Transverse colon (tissue), 4 donors: ENCODE results near the gene KHDC3L. TPM values are rescaled to one million over a fixed set of nuclear protein-coding genes. Genes with fewer than 3 reads are reported as not detected.

Experiments used
- DNase-seq: peaks from one replicate; pipeline ENCODE4 v3.0.0-alpha.2; 2019
- H3K27ac ChIP-seq, 4 donors: fragments of 200-600 bp; sonication (generic); 2 replicates each; pipeline ENCODE4 v1.5.1; 2016 to 2018; ENCODE audit warnings: inconsistent platforms in 4 of 4
- H3K27me3 ChIP-seq: fragments of 200-600 bp; sonication (generic); 2 replicates; pipeline ENCODE4 v1.5.1; 2017; ENCODE audit warnings: inconsistent platforms
- H3K36me3 ChIP-seq, 4 donors: fragments of 200-600 bp; sonication (generic); 2 replicates each; pipeline ENCODE4 v1.5.1; 2017 to 2019; ENCODE audit warnings: inconsistent platforms in 4 of 4
- H3K4me1 ChIP-seq, 4 donors: fragments of 200-600 bp; sonication (generic); 2 replicates each; pipeline ENCODE4 v1.5.1; 2017 to 2020; ENCODE audit warnings: inconsistent platforms in 4 of 4
- H3K4me3 ChIP-seq, 4 donors: fragments of 200-600 bp; sonication (generic); 1 replicate in 1 of 4; 2 replicates in 3 of 4; pipeline versions ENCODE4 v1.5.1 to v1.6.1; 2017 to 2019; ENCODE audit warnings: inconsistent platforms in 4 of 4
- H3K9me3 ChIP-seq, 2 donors: fragments of 200-600 bp; sonication (generic); 2 replicates each; pipeline ENCODE4 v1.5.1; 2017 to 2019; ENCODE audit warnings: inconsistent platforms in 2 of 2
- CTCF ChIP-seq, 5 experiments: fragments of 200-600 bp in 3 of 5; fragments of 450-650 bp in 2 of 5; sonication (generic) in 3 of 5; IDR thresholded peaks; 1 replicate in 2 of 5; 2 replicates in 3 of 5; pipeline ENCODE4 v1.5.1; 2016 to 2017; ENCODE audit warnings: antibody characterized with exemption in 5 of 5, inconsistent platforms in 3 of 5, mild to moderate bottlenecking in 2 of 5, moderate library complexity in 1 of 5
- EP300 ChIP-seq: sonication (generic); formaldehyde crosslinking; IDR thresholded peaks from one replicate; pipeline ENCODE4 v1.6.1; 2017; ENCODE audit warnings: antibody characterized with exemption, low read depth
- POLR2A ChIP-seq: fragments of 450-650 bp; IDR thresholded peaks from one replicate; pipeline ENCODE4 v1.6.1; 2016; ENCODE audit warnings: antibody characterized with exemption, mild to moderate bottlenecking, moderate library complexity
- POLR2AphosphoS5 ChIP-seq, 3 donors: sonication (generic); formaldehyde crosslinking; IDR thresholded peaks; one replicate each; pipeline ENCODE4 v1.6.1; 2016; ENCODE audit warnings: antibody characterized with exemption in 3 of 3
- WGBS, 2 donors: methylation state at CpG; one replicate each; pipeline ENCODE4 v1.1.5; 2018; ENCODE audit warnings: low coverage in 1 of 2; 5-methylcytosine and 5-hydroxymethylcytosine counted together
- in situ Hi-C, 4 donors: fragments of 200-750 bp; cut with MboI; loops; one replicate each; pipeline versions ENCODE4 v1.15.0 to v1.15.1; 2017; ENCODE audit warnings: low sequenced_read_pairs in 3 of 4, low pct_ligation_motif_present in 1 of 4, low pct_unique_long_range_greater_than_20kb in 1 of 4
- intact Hi-C: fragments of 100-400 bp; cut with DNase I; formaldehyde crosslinking; loops from one replicate; pipeline ENCODE4 v1.15.1; 2023; ENCODE audit warnings: low total_unique reads
- small RNA-seq, 4 donors: library from RNA; depleted of rRNA; stranded (forward); fragments of <200 nt; gene quantifications; one replicate each; pipeline ENCODE3, GENCODE V24; 2016
- total RNA-seq, 4 donors: library from RNA; depleted of rRNA; stranded (reverse); fragments of >200 nt; gene quantifications; one replicate each; pipeline ENCODE4 v1.1.0, GENCODE V29; 2016

KHDC3L gene
- total RNA-seq, 4 donors from 2014 or later, result not detected

GRCh38 chr6:73409395-73409794 lies 46.9 kb downstream of the KHDC3L start:
- Histone ChIP-seq H3K27ac (no peak overlapping the region), H3K4me1 (no peaks in the 10 kb centered on the region), H3K4me3 (no peak overlapping the region), H3K9me3 (no peaks in the 10 kb centered on the region), H3K36me3 (no peaks in the 10 kb centered on the region), H3K27me3 (no peaks in the 10 kb centered on the region)
- in situ Hi-C loops (no loop called here), intact Hi-C loops (no loop called here)
- no peak for DNase-seq
- WGBS, 2 donors, result 71 to 100% methylated on average over 1 of the region's 1 CpG
- TF ChIP-seq POLR2A (no peak), EP300 (no peak), POLR2AphosphoS5 (IDR thresholded peaks at IDR 0.05) (no peak), CTCF (IDR thresholded peaks at IDR 0.05) (no peak)

- no peak for TF ChIP-seq POLR2AphosphoS5 (IDR thresholded peaks at IDR 0.05)
- no peak for TF ChIP-seq CTCF (IDR thresholded peaks at IDR 0.05)
- TF ChIP-seq POLR2A, result no peak
- no peak for TF ChIP-seq EP300
- no peak for DNase-seq
- Histone ChIP-seq H3K27ac (no peak overlapping the region), H3K4me3 (no peak overlapping the region), H3K36me3 (no peaks in the 10 kb centered on the region), H3K27me3 (no peaks in the 10 kb centered on the region), H3K9me3 (no peaks in the 10 kb centered on the region), H3K4me1 (no peaks in the 10 kb centered on the region)
- 82% methylated on average over 3 of the region's 3 CpGs for WGBS, 2 donors
- intact Hi-C loops, result no loop called here
- in situ Hi-C loops, result no loop called here
Observed at GRCh38 chr6:73413102-73413501, 50.6 kb downstream of the KHDC3L start.

Small RNA genes lying within 50 kb of the gene (small RNA-seq; reads per million reads assigned to genes)
- 0 to 0.55 (median 0) reads per million in 4 donors for gene RPL39P3

Other genes with a start within 250 kb of the KHDC3L start
- gene KHDC1L, start 137.2 kb upstream of the KHDC3L start, total RNA-seq, result not detected
- 1 to 10 TPM in 2 of 4 donors, not detected in 2; 1.1 to 2.1 TPM for gene KHDC1, start 99.5 kb upstream of the KHDC3L start, total RNA-seq
- gene DPPA5, start 8.4 kb upstream of the KHDC3L start, total RNA-seq, result not detected
- gene OOEP, start 7.2 kb downstream of the KHDC3L start, total RNA-seq, result not detected
- 1 to 10 TPM in 2 of 4 donors, not detected in 2; 1.2 to 2.6 TPM for gene DDX43, start 32.2 kb downstream of the KHDC3L start, total RNA-seq
- gene CGAS, start 89.6 kb downstream of the KHDC3L start, total RNA-seq, result 10 to 100 TPM in 1 of 4 donors, 1 to 10 TPM in 3; 1.8 to 11.2 (median 4.0) TPM
- 10 to 100 TPM in 3 of 4 donors, 1 to 10 TPM in 1; 9.6 to 27.7 (median 22.2) TPM for gene MTO1, start 99.1 kb downstream of the KHDC3L start, total RNA-seq
- gene EEF1A1, start 158.4 kb downstream of the KHDC3L start, total RNA-seq, result 1,000 to 10,000 TPM; 2,654 to 8,743 (median 5,443) TPM